Measurements from ENCODE around the gene BTBD17. TPM values are rescaled to one million over a fixed set of nuclear protein-coding genes. Genes with fewer than 3 reads are reported as not detected.

BTBD17 gene
- total and polyA plus RNA-seq, 2 of the 8 experiments (the other 6 are each of a cell fraction or from before 2014, with no cell fraction given) = 7.0 to 14.8 TPM

DNA sequence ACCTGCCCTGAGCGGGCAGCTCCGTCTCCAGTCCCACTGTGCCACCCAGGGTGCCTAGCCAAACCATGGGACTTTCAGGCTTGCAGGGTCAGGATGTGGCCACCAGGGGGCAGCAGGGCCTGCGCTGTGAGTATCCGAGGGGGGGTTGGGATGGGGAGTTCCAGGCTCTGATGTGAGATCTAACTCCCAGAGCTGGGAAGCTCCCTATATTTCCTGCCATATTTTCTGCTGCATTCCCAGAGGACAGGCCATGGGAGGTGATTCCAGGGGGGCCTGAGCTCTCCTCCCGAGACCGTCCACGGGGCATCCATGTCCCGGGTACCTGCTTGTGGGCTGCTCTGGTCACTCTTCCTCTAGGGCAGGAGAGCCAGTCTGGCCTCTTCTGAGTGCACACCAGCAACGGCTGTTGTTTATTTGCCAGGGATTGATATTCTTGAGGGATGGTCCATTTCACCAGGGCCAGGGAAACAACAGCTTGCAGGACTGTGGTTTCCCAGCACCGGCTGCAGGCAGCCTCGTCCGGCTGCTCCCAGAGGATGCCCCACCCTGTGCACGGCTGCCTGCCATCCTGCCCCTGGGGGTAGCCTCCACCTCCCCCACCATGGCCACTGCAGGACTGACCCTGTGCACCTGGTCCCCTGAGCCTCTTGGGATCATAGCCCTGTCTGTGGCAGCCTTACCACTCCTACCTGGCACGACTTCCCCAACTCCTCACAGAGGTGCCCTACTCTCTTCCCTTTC lies 6.8 kb upstream of the BTBD17 start:
- peaks cover 0 to 8% of the 10 kb centered on the region in 2 experiments; a peak in 1 of 4 replicates for H3K9me3 ChIP-seq (ENCODE audit: insufficient read depth in 2 of 2, low read depth in 1 of 2, low read length in 1 of 2)
- no peak overlapping the region for H3K23ac ChIP-seq (ENCODE audit: insufficient read length)
- H3K56ac ChIP-seq (replicated peaks; ENCODE audit: insufficient read length, low read depth, low read length) = no peak overlapping the region
- no peak overlapping the region; the same call in 1 of the 2 replicates for H2BK12ac ChIP-seq (ENCODE audit: low read depth, low read length)
- WGBS, 2 experiments (ENCODE audit: extremely low coverage in 1 of 2, insufficient coverage in 1 of 2, insufficient read length in 1 of 2, insufficient replicate concordance in 2 of 2, low coverage in 1 of 2, low lambda C conversion rate in 2 of 2, missing lambda C conversion rate in 1 of 2) = 68% methylated on average over 14 of the region's 14 CpGs; no CpG with 5 or more reads in 1 of the 2 experiments
- H3K4me2 ChIP-seq (ENCODE audit: insufficient read depth in 1 of 2, low read depth in 2 of 2, low read length in 2 of 2) = no peak overlapping the region
- H2AFZ ChIP-seq (ENCODE audit: low read length) = no peak overlapping the region
- FAIRE-seq (no peak), DNase-seq (ENCODE audit: low read depth in 1 of 2, low spot score in 2 of 2) (peak in 1 of 2 experiments; percentile 90)
- no peaks in the 10 kb centered on the region; a peak in 3 of 7 replicates for H3K27me3 ChIP-seq (replicated peaks in 1 of 4; ENCODE audit: control insufficient read depth in 3 of 4, extremely low read depth in 1 of 4, insufficient read depth in 3 of 4, low read length in 3 of 4)
- ChIA-PET POLR2A (ENCODE audit: partially characterized antibody) (interaction anchor here (1.2 kb wide), 1 partner anchor 11 kb away, joined by 6 read pairs; no protein-coding TSS in a partner anchor), CTCF (ENCODE audit: partially characterized antibody) (interaction anchor here (0.6 to 9.2 kb wide), 77 partner anchors 8 to 470 kb away, joined by 3 to 106 read pairs (median 5); partner anchors contain the start of genes CD300A and DNAI2)
- no peak overlapping the region for H4K91ac ChIP-seq (replicated peaks; ENCODE audit: insufficient read length, low read length)
- peaks cover 0 to 12% (median 7%) of the 10 kb centered on the region in 4 experiments; a peak in 6 of 7 replicates for H3K4me1 ChIP-seq (replicated peaks in 1 of 4; ENCODE audit: control insufficient read depth in 3 of 4, insufficient read depth in 4 of 4, low read length in 3 of 4)
- H4K20me1 ChIP-seq (replicated peaks in 1 of 2; ENCODE audit: control insufficient read depth in 1 of 2, insufficient read depth in 2 of 2, low read length in 2 of 2) = no peaks in the 10 kb centered on the region
- H3K9ac ChIP-seq (replicated peaks in 1 of 4; ENCODE audit: extremely low read depth in 1 of 4, low read depth in 3 of 4, low read length in 3 of 4) = no peak overlapping the region
- H3K27ac ChIP-seq (ENCODE audit: low read depth, low read length) = no peak overlapping the region
- H3K23me2 ChIP-seq (ENCODE audit: low read depth, low read length) = no peaks in the 10 kb centered on the region; the same call in 1 of the 2 replicates
- H3K4me3 ChIP-seq (ENCODE audit: extremely low read depth in 1 of 4, insufficient read depth in 2 of 4, low read depth in 3 of 4, low read length in 4 of 4) = no peak overlapping the region
- no peaks in the 10 kb centered on the region for H3K36me3 ChIP-seq (ENCODE audit: control insufficient read depth in 2 of 4, insufficient read depth in 4 of 4, low read length in 3 of 4)
- peak overlapping the region; percentile 7 for H3K18ac ChIP-seq (ENCODE audit: extremely low read depth, low read length)
- no peak overlapping the region for H2BK120ac ChIP-seq (replicated peaks; ENCODE audit: low read depth, low read length)
- peak overlapping the region; percentile 57; the same call in 1 of the 2 replicates for H4K8ac ChIP-seq (ENCODE audit: extremely low read depth, insufficient read depth, low read length)
- no peak overlapping the region for H2BK5ac ChIP-seq (ENCODE audit: low read depth, low read length)
- peak overlapping the region; percentile 18; the same call in 1 of the 2 replicates for H2BK20ac ChIP-seq (ENCODE audit: low read length)
- no peaks in the 10 kb centered on the region for H3K79me1 ChIP-seq (ENCODE audit: low read depth, low read length)
- no peaks in the 10 kb centered on the region for H3K79me2 ChIP-seq (ENCODE audit: control insufficient read depth in 1 of 2, insufficient read depth in 2 of 2, low read length in 2 of 2)
- peak overlapping the region; percentile 37 for H3K4ac ChIP-seq (replicated peaks; ENCODE audit: insufficient read length, low read depth, low read length)
- no peak overlapping the region for H4K5ac ChIP-seq (ENCODE audit: insufficient read length, low read depth, low read length)
- no peak overlapping the region for H3K14ac ChIP-seq (ENCODE audit: insufficient read length)
- H2BK15ac ChIP-seq (ENCODE audit: low read length) = no peak overlapping the region
- H2AK5ac ChIP-seq (ENCODE audit: low read depth, low read length) = no peak overlapping the region
- TF ChIP-seq BACH1 (IDR thresholded peaks at IDR 0.05; ENCODE audit: low read length) = no peak
